Muscle layer of duodenum (tissue), 2 donors: ENCODE measurements around the gene NR2F6.

Source experiments
- H3K27ac ChIP-seq: one replicate; pipeline ENCODE4 v1.7.0; 2013; ENCODE audit warnings: mild to moderate bottlenecking, low read length
- H3K27me3 ChIP-seq: one replicate; pipeline ENCODE4 v1.7.0; 2013; ENCODE audit warnings: low read depth, mild to moderate bottlenecking, control low read depth, low read length
- H3K36me3 ChIP-seq, 2 donors: one replicate each; pipeline ENCODE4 v1.7.0; 2013; ENCODE audit warnings: low read length in 2 of 2, control low read depth in 1 of 2, mild to moderate bottlenecking in 1 of 2; ENCODE audit not compliant: insufficient read depth in 2 of 2, control insufficient read depth in 1 of 2
- H3K4me1 ChIP-seq, 2 donors: one replicate each; pipeline ENCODE4 v1.7.0; 2013; ENCODE audit warnings: low read length in 2 of 2, mild to moderate bottlenecking in 2 of 2, control low read depth in 1 of 2, moderate library complexity in 1 of 2; ENCODE audit not compliant: insufficient read depth in 2 of 2, control insufficient read depth in 1 of 2
- H3K4me3 ChIP-seq, 2 donors: one replicate each; pipeline ENCODE4 v1.7.0; 2013; ENCODE audit warnings: low read length in 2 of 2, low read depth in 1 of 2, mild to moderate bottlenecking in 1 of 2
- H3K9me3 ChIP-seq, 2 donors: one replicate each; pipeline ENCODE4 v1.7.0; 2013; ENCODE audit warnings: low read length in 2 of 2, control low read depth in 1 of 2, mild to moderate bottlenecking in 1 of 2; ENCODE audit not compliant: control insufficient read depth in 1 of 2
- donor health status: healthy.

NR2F6 gene

GRCh38 chr19:17183271-17183761 is 62.4 kb downstream of the NR2F6 start:
- Histone ChIP-seq H3K27ac (no peak overlapping the region), H3K36me3 (peaks cover 4 to 64% of the 10 kb centered on the region in 2 donors), H3K9me3 (no peaks in the 10 kb centered on the region)

More at GRCh38 chr19:17183271-17183761, 62.4 kb downstream of the NR2F6 start:
- H3K4me3 ChIP-seq, result no peak overlapping the region
- H3K4me1 ChIP-seq, result no peaks in the 10 kb centered on the region
- no peaks in the 10 kb centered on the region for H3K27me3 ChIP-seq
